Kidney tubule cell (primary cell): ENCODE measurements around the gene PLS1.
A peak's percentile ranks its signal among the peaks of the same experiment; 100 is the strongest.
"Not testable (repeated sequence)": the region's sequence is repeated elsewhere in the genome, so short reads cannot be mapped to it uniquely, and the experiment has no call there.

ENCODE experiments used
- DNase-seq: peaks from one replicate; pipeline ENCODE4 v3.0.0-alpha.2; 2018; ENCODE audit warnings: low spot score

PLS1 gene

GRCh38 chr3:142595951-142596725, at the start of gene PLS1:
Gene PLS1, plus strand, starts transcription at chr3:142596393. Its CDS starts 67,845 bp downstream, at chr3:142664238.
- peak; percentile 95 for DNase-seq

- DNase-seq = no peak
Measured at GRCh38 chr3:142549986-142550385, 46.2 kb upstream of the PLS1 start.

GRCh38 chr3:142552579-142552978, 43.6 kb upstream of the PLS1 start:
- DNase-seq = not testable (repeated sequence)

GRCh38 chr3:142553741-142554140, 42.5 kb upstream of the PLS1 start:
- no peak for DNase-seq

GRCh38 chr3:142560118-142560517, 36.1 kb upstream of the PLS1 start:
- DNase-seq = no peak

GRCh38 chr3:142563496-142563997, 32.6 kb upstream of the PLS1 start:
- peak; percentile 66 for DNase-seq

- no peak for DNase-seq
Measured at GRCh38 chr3:142566096-142566495, 30.1 kb upstream of the PLS1 start.

- no peak for DNase-seq
Measured at GRCh38 chr3:142568393-142569017, 27.7 kb upstream of the PLS1 start.

GRCh38 chr3:142569422-142569821, 26.8 kb upstream of the PLS1 start:
- not testable (repeated sequence) for DNase-seq

GRCh38 chr3:142574223-142574622, 22.0 kb upstream of the PLS1 start:
- DNase-seq = not testable (repeated sequence)

GRCh38 chr3:142574665-142575064, 21.5 kb upstream of the PLS1 start:
- DNase-seq = no peak

GRCh38 chr3:142576792-142577191, 19.4 kb upstream of the PLS1 start:
- DNase-seq = no peak

GRCh38 chr3:142577696-142578328, 18.4 kb upstream of the PLS1 start:
- DNase-seq = peak; percentile 33

GRCh38 chr3:142578329-142579223, 17.6 kb upstream of the PLS1 start, which contains the start of gene ATR:
Gene ATR, minus strand, starts transcription at chr3:142578733. Its CDS starts 29 bp downstream, at chr3:142578704.
- peak; percentile 98 for DNase-seq

- DNase-seq = no peak
Measured at GRCh38 chr3:142580061-142580423, 16.2 kb upstream of the PLS1 start.

GRCh38 chr3:142581070-142581469, 15.1 kb upstream of the PLS1 start:
- DNase-seq = not testable (repeated sequence)

GRCh38 chr3:142586803-142587406, 9.3 kb upstream of the PLS1 start:
- DNase-seq = peak; percentile 88

- DNase-seq = no peak
Measured at GRCh38 chr3:142588703-142589102, 7.5 kb upstream of the PLS1 start.

- not testable (repeated sequence) for DNase-seq
Measured at GRCh38 chr3:142592268-142592667, 3.9 kb upstream of the PLS1 start.

- DNase-seq = no peak
Measured at GRCh38 chr3:142595141-142595540, 1.1 kb upstream of the PLS1 start.

GRCh38 chr3:142595581-142595950, 627 bp upstream of the PLS1 start:
- peak; percentile 96 for DNase-seq
